Endothelial cell of umbilical vein (primary cell): Measurements from ENCODE around the gene SMIM11.

Experiments used
- CTCF ChIP-seq, 2 donors: IDR thresholded peaks; 1 replicate in 1 of 2; 2 replicates in 1 of 2; pipeline ENCODE4 v1.5.1; 2011; ENCODE audit warnings: low read length in 2 of 2, mild to moderate bottlenecking in 2 of 2, moderate library complexity in 2 of 2, control low read depth in 1 of 2, inconsistent platforms in 1 of 2, low read depth in 1 of 2; ENCODE audit not compliant: insufficient read depth in 1 of 2; ENCODE audit errors: extremely low read depth in 1 of 2
- EZH2 ChIP-seq: IDR thresholded peaks from 2 replicates; pipeline ENCODE4 v1.6.1; 2012; ENCODE audit warnings: borderline replicate concordance, low read depth, mild to moderate bottlenecking, moderate library complexity, low read length, inconsistent platforms; ENCODE audit not compliant: severe bottlenecking
- FOS ChIP-seq: IDR thresholded peaks from 2 replicates; pipeline ENCODE4 v1.6.1; 2011; ENCODE audit warnings: mild to moderate bottlenecking, low read length, moderate library complexity, borderline replicate concordance; ENCODE audit not compliant: insufficient read depth
- GATA2 ChIP-seq: IDR thresholded peaks from 2 replicates; pipeline ENCODE4 v1.7.0; 2011; ENCODE audit warnings: low read depth, mild to moderate bottlenecking, moderate library complexity, mixed read lengths, low read length; ENCODE audit not compliant: insufficient read length, insufficient read depth
- JUN ChIP-seq: IDR thresholded peaks from 2 replicates; pipeline ENCODE4 v1.6.1; 2011; ENCODE audit warnings: borderline replicate concordance, low read depth; ENCODE audit not compliant: insufficient read length, insufficient read depth
- MAX ChIP-seq: IDR thresholded peaks from 2 replicates; pipeline ENCODE4 v1.6.1; 2011; ENCODE audit not compliant: insufficient read depth, insufficient read length
- MYC ChIP-seq: IDR thresholded peaks from one replicate; pipeline ENCODE4 v1.6.1; 2011; ENCODE audit warnings: mild to moderate bottlenecking, low read depth, low read length
- POLR2A ChIP-seq: IDR thresholded peaks from 2 replicates; pipeline ENCODE4 v1.6.1; 2012; ENCODE audit warnings: low read depth, mild to moderate bottlenecking, control low read depth, low read length
- POLR2AphosphoS5 ChIP-seq: IDR thresholded peaks from 2 replicates; pipeline ENCODE4 v1.6.1; 2012; ENCODE audit warnings: low read depth, mild to moderate bottlenecking, control low read depth, low read length, moderate library complexity; ENCODE audit not compliant: insufficient read depth

GRCh38 chr21:34333121-34333739 is 42.1 kb upstream of the SMIM11 start:
- TF ChIP-seq EZH2 = no peak
- TF ChIP-seq CTCF (IDR thresholded peaks at IDR 0.05; ENCODE audit: extremely low read depth in 1 of 2, insufficient read depth in 1 of 2, low read depth in 1 of 2, low read length in 2 of 2) = no peak
- no peak for TF ChIP-seq GATA2
- TF ChIP-seq POLR2A = no peak
- TF ChIP-seq POLR2AphosphoS5 = no peak
- no peak for TF ChIP-seq MYC
- TF ChIP-seq JUN = no peak
- no peak for TF ChIP-seq MAX
- TF ChIP-seq FOS = no peak
